B cell (primary cell): ENCODE data around the gene COL26A1. TPM values are rescaled to one million over a fixed set of nuclear protein-coding genes. Genes with fewer than 3 reads are reported as not detected.

ENCODE experiments used
- ATAC-seq: fragments of 200-7000 bp; cut with Tn5 transposase; one replicate; pipeline ENCODE4 v1.10.0; 2021; ENCODE audit warnings: low read depth, mild to moderate bottlenecking, moderate number of reproducible peaks, moderate library complexity
- CTCF ChIA-PET: fragments of 350-600 bp; sonication (Branson Sonifier 250); formaldehyde crosslinking; loops from one replicate; lab custom pipeline; 2021; ENCODE audit warnings: antibody characterized with exemption, inconsistent platforms; lab: Charles Lee
- POLR2A ChIA-PET: fragments of 350-600 bp; sonication (Branson Sonifier 250); formaldehyde crosslinking; loops from one replicate; lab custom pipeline; 2021; ENCODE audit warnings: antibody characterized with exemption; lab: Charles Lee
- DNase-seq: peaks from one replicate; pipeline ENCODE4 v3.0.0; 2013
- H2AFZ ChIP-seq: 2 replicates; pipeline ENCODE4 v1.6.1; 2012; ENCODE audit warnings: mild to moderate bottlenecking, low read depth, low read length; ENCODE audit not compliant: insufficient read depth, poor library complexity, severe bottlenecking
- H3K27ac ChIP-seq, 2 donors: 1 replicate in 1 of 2; 2 replicates in 1 of 2; pipeline ENCODE4 v1.5.1; 2012 to 2013; ENCODE audit warnings: low read length in 2 of 2, mild to moderate bottlenecking in 2 of 2, moderate library complexity in 1 of 2
- H3K27me3 ChIP-seq, 4 experiments: fragments of 200-600 bp in 1 of 4; sonication (generic) in 1 of 4; replicated peaks in 1 of 4; 1 replicate in 2 of 4; 2 replicates in 2 of 4; pipeline versions ENCODE4 v1.6.1 to v1.7.0; 2013 to 2016; ENCODE audit warnings: low read length in 3 of 4, mild to moderate bottlenecking in 2 of 4, mixed read lengths in 1 of 4, moderate library complexity in 1 of 4; ENCODE audit not compliant: insufficient read depth in 4 of 4, control insufficient read depth in 3 of 4; ENCODE audit errors: control extremely low read depth in 1 of 4
- H3K36me3 ChIP-seq, 2 experiments: replicated peaks in 1 of 2; 1 replicate in 1 of 2; 2 replicates in 1 of 2; pipeline versions ENCODE4 v1.6.1 to v1.7.1; 2013; ENCODE audit warnings: low read length in 1 of 2; ENCODE audit not compliant: insufficient read depth in 2 of 2, control insufficient read depth in 1 of 2; ENCODE audit errors: control extremely low read depth in 1 of 2, extremely low read depth in 1 of 2
- H3K4me1 ChIP-seq, 2 donors: fragments of 200-600 bp in 1 of 2; sonication (generic) in 1 of 2; 1 replicate in 1 of 2; 2 replicates in 1 of 2; pipeline versions ENCODE4 v1.5.1 to v1.6.1; 2013 to 2017; ENCODE audit warnings: low read length in 2 of 2; ENCODE audit not compliant: control insufficient read depth in 2 of 2, insufficient read depth in 2 of 2
- H3K4me2 ChIP-seq: replicated peaks from 2 replicates; pipeline ENCODE3; 2012; ENCODE audit warnings: mild to moderate bottlenecking, low read depth, low read length; ENCODE audit not compliant: poor library complexity, severe bottlenecking
- H3K4me3 ChIP-seq, 5 experiments: fragments of 200-600 bp in 1 of 5; sonication (generic) in 1 of 5; 1 replicate in 3 of 5; 2 replicates in 2 of 5; pipeline versions ENCODE4 v1.5.1 to v1.7.0; 2011 to 2016; ENCODE audit warnings: low read length in 4 of 5, mild to moderate bottlenecking in 4 of 5, low read depth in 2 of 5, control low read depth in 1 of 5, moderate library complexity in 1 of 5; ENCODE audit not compliant: insufficient read depth in 1 of 5; ENCODE audit errors: control extremely low read depth in 1 of 5, extremely low read depth in 1 of 5
- H3K79me2 ChIP-seq: fragments of 200-600 bp; sonication (generic); one replicate; pipeline ENCODE4 v1.6.0; 2016; ENCODE audit warnings: low read length; ENCODE audit not compliant: control insufficient read depth, insufficient read depth
- H3K9ac ChIP-seq: fragments of 200-600 bp; sonication (generic); 2 replicates; pipeline ENCODE4 v1.6.1; 2017; ENCODE audit warnings: mild to moderate bottlenecking, low read length, moderate library complexity
- H3K9me3 ChIP-seq, 3 donors: one replicate each; pipeline versions ENCODE4 v1.6.1 to v1.7.1; 2013; ENCODE audit warnings: low read length in 2 of 3; ENCODE audit not compliant: control insufficient read depth in 2 of 3, insufficient read depth in 1 of 3; ENCODE audit errors: control extremely low read depth in 1 of 3
- H4K20me1 ChIP-seq: 2 replicates; pipeline ENCODE4 v1.6.0; 2012; ENCODE audit warnings: mild to moderate bottlenecking, low read length; ENCODE audit not compliant: insufficient read depth, control insufficient read depth, poor library complexity, severe bottlenecking
- H3K27ac Mint-ChIP-seq: one replicate; pipeline ENCODE4 v1.8.0; 2021; ENCODE audit warnings: mixed read lengths
- H3K27me3 Mint-ChIP-seq: one replicate; pipeline ENCODE4 v1.8.0; 2021; ENCODE audit warnings: mixed read lengths
- H3K4me1 Mint-ChIP-seq: one replicate; pipeline ENCODE4 v1.8.0; 2021; ENCODE audit warnings: mixed read lengths
- H3K4me3 Mint-ChIP-seq: one replicate; pipeline ENCODE4 v1.8.0; 2021; ENCODE audit warnings: mixed read lengths
- H3K9me3 Mint-ChIP-seq: one replicate; pipeline ENCODE4 v1.8.0; 2022; ENCODE audit warnings: mixed read lengths; ENCODE audit not compliant: insufficient read depth
- EZH2 ChIP-seq: IDR thresholded peaks from 2 replicates; pipeline ENCODE4 v1.6.1; 2012; ENCODE audit warnings: borderline replicate concordance, low read depth, mild to moderate bottlenecking, moderate library complexity, low read length; ENCODE audit not compliant: insufficient read depth, poor library complexity, severe bottlenecking
- WGBS: methylation state at CpG from one replicate; pipeline ENCODE4 v1.1.5; 2013; ENCODE audit warnings: missing lambda C conversion rate; ENCODE audit not compliant: insufficient coverage; 5-methylcytosine and 5-hydroxymethylcytosine counted together
- intact Hi-C: fragments of 100-400 bp; cut with micrococcal nuclease; formaldehyde crosslinking; loops from one replicate; pipeline ENCODE4 v1.10.0; 2022
- polyA plus RNA-seq: library from polyadenylated mRNA; depleted of rRNA; stranded (reverse); fragments of >200 nt; gene quantifications from 2 replicates; pipeline ENCODE4 v1.2.3, GENCODE V29; 2012
- total RNA-seq, 2 donors: library from RNA; stranded (reverse); fragments of 120-200 nt in 1 of 2; gene quantifications; 1 replicate in 1 of 2; 2 replicates in 1 of 2; pipeline versions ENCODE4 v1.2.3 to v1.2.4, GENCODE V29; 2013 to 2022
- TF ChIP-seq, protein P1 (sequence below): fragments of 200-600 bp; IDR thresholded peaks from one replicate; pipeline ENCODE4 v1.8.0; 2022; ENCODE audit warnings: antibody characterized with exemption, mild to moderate bottlenecking

The COL26A1 gene
- total and polyA plus RNA-seq, 2 donors (not counting 1 experiment from before 2014, with no cell fraction given) = not detected

DNA sequence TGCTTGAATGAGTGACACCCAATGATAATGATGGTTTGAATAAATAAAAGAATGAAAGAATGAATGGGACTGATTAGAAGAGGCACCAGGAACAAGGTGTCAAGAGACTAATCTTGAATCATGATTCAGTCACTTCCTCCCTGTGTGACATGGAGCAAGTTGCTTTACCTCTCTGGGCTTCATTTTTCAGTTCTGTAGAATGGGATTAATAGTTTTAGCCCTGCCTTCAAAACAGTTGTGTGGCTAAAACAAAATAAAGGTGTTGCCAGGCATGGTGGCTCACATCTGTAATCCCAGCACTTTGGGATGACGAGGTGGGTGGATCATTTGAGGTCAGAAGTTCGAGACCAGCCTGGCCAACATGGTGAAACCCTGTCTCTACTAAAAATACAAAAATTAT is 228.8 kb downstream of the COL26A1 start:
- no peak overlapping the region for H3K27ac Mint-ChIP-seq
- ATAC-seq (no peak), DNase-seq (no peak)
- ChIA-PET CTCF (no interaction called here), POLR2A (no interaction called here)
- no peaks in the 10 kb centered on the region for H3K36me3 ChIP-seq
- TF ChIP-seq EZH2 = no peak
- TF ChIP-seq, protein P1, sequence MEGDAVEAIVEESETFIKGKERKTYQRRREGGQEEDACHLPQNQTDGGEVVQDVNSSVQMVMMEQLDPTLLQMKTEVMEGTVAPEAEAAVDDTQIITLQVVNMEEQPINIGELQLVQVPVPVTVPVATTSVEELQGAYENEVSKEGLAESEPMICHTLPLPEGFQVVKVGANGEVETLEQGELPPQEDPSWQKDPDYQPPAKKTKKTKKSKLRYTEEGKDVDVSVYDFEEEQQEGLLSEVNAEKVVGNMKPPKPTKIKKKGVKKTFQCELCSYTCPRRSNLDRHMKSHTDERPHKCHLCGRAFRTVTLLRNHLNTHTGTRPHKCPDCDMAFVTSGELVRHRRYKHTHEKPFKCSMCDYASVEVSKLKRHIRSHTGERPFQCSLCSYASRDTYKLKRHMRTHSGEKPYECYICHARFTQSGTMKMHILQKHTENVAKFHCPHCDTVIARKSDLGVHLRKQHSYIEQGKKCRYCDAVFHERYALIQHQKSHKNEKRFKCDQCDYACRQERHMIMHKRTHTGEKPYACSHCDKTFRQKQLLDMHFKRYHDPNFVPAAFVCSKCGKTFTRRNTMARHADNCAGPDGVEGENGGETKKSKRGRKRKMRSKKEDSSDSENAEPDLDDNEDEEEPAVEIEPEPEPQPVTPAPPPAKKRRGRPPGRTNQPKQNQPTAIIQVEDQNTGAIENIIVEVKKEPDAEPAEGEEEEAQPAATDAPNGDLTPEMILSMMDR = no peak
- H3K27ac ChIP-seq = no peak overlapping the region
- no peaks in the 10 kb centered on the region for H3K9me3 Mint-ChIP-seq
- no peaks in the 10 kb centered on the region for H3K4me1 ChIP-seq
- H3K4me2 ChIP-seq = no peak overlapping the region
- no peaks in the 10 kb centered on the region for H3K9me3 ChIP-seq
- no peak overlapping the region for H2AFZ ChIP-seq
- no peaks in the 10 kb centered on the region for H3K4me1 Mint-ChIP-seq
- peaks cover 0 to 3% (median 0%) of the 10 kb centered on the region in 4 experiments for H3K27me3 ChIP-seq
- H3K4me3 ChIP-seq = no peak overlapping the region
- no peaks in the 10 kb centered on the region for H3K27me3 Mint-ChIP-seq
- no peak overlapping the region for H3K9ac ChIP-seq
- no peaks in the 10 kb centered on the region for H4K20me1 ChIP-seq
- intact Hi-C loops = no loop called here
- no peak overlapping the region for H3K4me3 Mint-ChIP-seq
- no peaks in the 10 kb centered on the region for H3K79me2 ChIP-seq
- no CpG with 5 or more reads among the region's 2 CpGs for WGBS

DNA sequence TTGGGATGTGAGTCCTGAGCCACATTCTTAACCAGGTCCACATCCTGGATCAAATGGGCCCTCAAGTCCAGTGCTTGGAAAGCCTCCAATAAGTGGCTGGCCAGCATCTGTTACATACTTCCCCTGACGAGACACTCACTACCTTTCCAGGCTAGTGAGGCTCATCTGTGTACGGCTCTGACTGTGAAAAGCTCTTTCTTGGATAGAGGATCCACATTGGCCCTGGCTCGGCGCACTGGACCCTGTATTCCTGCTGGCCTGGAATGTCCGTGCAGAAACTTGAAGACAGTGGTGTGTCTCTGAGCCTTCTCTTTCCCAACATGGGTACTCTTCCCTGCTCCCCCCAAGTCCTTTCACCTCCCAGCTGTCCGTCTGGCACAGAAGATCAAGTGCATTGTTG is 230.9 kb downstream of the COL26A1 start:
- CTCF ChIA-PET = no interaction called here
- no peak for ATAC-seq

More for the DNA sequence above, 230.9 kb downstream of the COL26A1 start:
- Mint-ChIP-seq H3K27ac (no peak overlapping the region), H3K4me3 (no peak overlapping the region), H3K9me3 (no peaks in the 10 kb centered on the region), H3K4me1 (no peaks in the 10 kb centered on the region), H3K27me3 (no peaks in the 10 kb centered on the region)
- H3K27ac ChIP-seq = no peak overlapping the region
- H3K36me3 ChIP-seq = no peaks in the 10 kb centered on the region
- H3K79me2 ChIP-seq = no peaks in the 10 kb centered on the region
- H3K4me3 ChIP-seq = no peak overlapping the region
- H3K9me3 ChIP-seq = no peaks in the 10 kb centered on the region
- H4K20me1 ChIP-seq = no peaks in the 10 kb centered on the region
- no peaks in the 10 kb centered on the region for H3K4me1 ChIP-seq
- WGBS = 94% methylated on average over 5 of the region's 6 CpGs
- peaks cover 0 to 3% (median 0%) of the 10 kb centered on the region in 4 experiments for H3K27me3 ChIP-seq
- POLR2A ChIA-PET = no interaction called here
- TF ChIP-seq, protein P1 = no peak
- no peak for TF ChIP-seq EZH2
- no peak overlapping the region for H2AFZ ChIP-seq
- H3K4me2 ChIP-seq = no peak overlapping the region
- intact Hi-C loops = no loop called here
- no peak overlapping the region for H3K9ac ChIP-seq
- DNase-seq = no peak
